SIG-M5 (cell line): Measurements from ENCODE around the gene UBR4.

Experiments used
- DNase-seq: peaks from one replicate; lab custom pipeline; 2025; lab: John Stamatoyannopoulos, UW

UBR4 gene

DNA sequence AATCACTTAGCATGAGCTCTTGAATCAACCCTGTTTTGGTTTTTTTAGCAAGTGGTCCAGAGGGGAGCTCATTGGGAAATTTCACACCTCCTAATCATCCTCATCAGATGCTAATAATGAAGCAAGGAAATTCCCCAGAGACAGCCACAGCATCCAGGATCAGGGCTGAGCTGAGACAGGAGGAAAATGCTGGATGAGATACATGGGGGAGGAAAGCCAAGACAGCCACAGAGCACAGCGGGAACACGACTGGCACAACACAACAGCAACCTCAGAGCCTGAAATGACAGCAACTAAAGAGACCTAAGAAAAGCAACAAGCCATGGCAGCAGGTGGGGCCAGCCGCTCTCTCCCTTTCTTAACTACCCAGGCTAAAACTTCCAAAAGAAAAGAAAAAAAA, 70.4 kb downstream of the UBR4 start:
- no peak for DNase-seq

DNA sequence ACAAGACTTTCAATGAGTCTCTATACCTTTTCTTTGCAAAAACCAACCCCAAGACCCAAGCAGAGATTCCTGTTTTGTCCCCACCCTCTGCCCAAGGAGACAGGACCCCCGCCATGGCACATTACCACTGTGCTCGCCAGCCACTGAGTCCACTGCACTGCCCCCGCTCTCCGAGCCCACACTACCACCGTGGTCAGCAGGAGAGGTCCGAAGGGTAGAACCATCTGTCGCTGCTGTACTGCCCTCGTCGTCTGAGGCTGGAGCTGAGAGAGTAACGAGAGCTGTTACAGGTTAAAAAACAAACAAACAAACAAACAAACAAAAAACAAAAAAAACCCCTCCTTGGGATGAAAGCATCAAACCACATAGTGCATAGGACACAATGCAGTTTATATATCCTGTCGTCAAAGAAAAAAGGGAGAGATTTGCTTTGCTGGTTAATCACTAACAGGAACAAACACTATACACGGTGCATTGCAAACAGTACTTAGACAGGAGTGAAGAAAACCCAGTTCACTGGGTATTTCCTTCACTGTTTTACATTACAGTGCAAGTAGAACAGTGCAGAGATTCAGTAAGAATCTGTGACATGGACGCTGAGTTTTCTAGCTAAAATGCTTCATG, 71.0 kb downstream of the UBR4 start:
- DNase-seq: no peak

DNA sequence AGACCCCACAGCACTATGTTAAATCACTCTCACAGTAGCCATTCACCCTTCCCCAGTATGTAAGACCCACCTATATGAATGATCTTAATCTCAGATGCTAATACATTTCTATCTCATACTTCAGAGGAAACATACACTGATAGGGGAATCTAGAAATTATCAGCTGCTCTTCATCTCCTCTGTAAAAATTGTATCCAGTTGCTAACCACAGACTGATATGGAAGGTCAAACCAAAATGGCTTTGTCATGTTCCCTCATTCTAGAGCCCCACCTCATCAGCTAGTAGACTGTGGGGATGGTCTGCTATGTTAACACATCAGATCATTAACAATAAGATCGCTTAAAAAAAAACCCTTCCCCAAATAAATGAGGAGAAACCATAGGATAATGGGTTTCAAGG, 71.7 kb downstream of the UBR4 start:
- DNase-seq: no peak

DNA sequence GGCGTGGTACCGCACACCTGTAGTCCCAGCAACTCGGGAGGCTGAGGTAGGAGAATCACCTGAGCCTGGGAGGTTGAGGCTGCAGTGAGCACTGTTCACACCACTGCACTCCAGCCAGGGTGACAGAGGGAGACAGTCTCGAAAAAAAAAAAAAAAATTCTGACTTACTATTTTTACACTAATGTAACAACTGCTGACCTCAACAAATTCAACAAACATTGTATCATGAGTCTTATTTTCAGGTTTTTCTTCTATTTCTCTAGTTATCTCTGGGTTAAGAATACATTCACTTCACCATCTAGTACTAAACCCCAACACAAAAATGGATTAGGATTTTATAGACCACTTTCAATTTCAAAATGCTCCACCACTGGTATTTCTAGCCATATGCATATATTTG, 72.9 kb downstream of the UBR4 start:
- no peak for DNase-seq

GRCh38 chr1:19133360-19133759, 76.7 kb downstream of the UBR4 start:
- DNase-seq: no peak

DNA sequence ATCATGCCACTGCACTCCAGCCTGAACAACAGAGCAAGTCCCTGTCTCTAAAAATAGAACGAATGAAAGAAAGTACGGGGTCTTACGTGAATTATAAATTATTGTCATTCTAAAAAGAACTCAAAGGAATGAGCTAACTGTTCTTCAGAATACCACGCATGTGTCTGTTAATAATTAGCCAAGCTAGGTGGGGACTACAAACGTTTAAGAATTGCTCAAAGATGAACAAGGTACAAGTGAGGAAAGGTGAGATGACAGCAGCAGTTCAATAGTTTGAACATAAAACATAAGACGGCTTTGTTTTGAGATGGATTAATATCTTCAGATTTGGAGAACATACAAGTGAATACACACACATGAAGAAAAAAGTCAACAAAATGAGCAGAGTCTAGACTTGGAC, 79.6 kb downstream of the UBR4 start:
- no peak for DNase-seq

DNA sequence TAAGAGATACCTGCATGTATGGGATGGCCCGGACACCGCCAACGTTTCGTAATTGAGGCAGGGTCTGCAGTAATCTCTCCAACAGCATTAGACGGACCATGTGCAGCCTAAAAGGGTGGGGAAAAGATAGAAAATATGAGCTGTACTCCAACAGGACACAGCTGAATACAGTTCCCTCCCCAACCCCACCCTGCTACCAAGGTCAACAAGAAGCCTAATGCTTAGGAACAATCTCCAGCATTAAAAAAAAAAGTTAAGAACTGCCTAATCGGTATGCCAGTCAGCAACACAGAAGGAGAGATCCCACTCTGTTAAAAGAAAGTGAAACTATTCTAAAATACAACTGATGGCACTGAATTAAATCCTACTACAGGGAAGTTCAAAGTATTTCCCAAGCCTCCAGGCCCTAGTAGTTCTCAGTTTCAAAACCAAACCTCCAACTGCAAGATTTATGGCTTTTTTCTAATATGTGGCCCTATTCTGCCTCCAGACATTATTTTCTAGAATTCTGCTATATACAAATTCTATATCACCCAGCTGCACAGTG, 81.0 kb downstream of the UBR4 start:
- DNase-seq: no peak

GRCh38 chr1:19124273-19124672, 85.8 kb downstream of the UBR4 start:
- DNase-seq: no peak

DNA sequence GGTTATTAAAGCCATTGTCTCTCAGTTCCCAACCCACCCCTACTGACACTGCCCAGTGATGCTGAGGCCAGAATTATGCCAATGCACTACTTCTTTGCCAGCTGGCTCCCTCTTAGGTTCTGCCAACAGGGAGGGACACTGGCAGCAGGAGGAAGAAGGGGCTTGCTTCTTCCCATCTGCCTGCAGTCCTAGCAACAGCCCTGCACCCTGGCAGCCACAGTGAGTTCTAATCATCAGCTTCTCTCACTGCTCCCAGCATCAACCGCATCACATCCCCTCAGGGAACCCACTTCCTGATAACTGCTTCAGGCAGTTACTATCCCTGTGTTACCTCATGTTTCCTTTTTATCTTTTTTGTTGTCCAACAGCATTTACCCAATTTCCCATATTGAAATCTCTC, 86.2 kb downstream of the UBR4 start:
- DNase-seq: no peak

DNA sequence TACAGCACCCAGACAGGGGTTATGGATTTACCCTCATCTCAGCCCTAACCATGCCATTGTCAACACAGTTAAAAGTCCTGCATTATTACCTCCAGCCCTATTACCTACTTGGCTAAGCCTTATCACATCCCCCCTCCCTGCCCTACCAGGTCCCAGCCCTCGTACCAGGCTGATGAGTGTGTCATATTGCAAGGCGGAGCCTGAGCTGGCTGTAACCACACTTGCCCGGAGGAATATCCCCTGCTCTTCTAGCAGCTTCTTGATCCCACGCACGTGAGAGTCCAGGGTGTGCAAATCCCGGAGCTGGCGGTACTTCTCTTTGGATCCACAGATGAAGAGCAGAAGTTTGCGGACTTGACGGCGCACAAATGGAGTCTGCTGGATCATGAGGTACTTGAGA, 87.4 kb downstream of the UBR4 start:
- DNase-seq: no peak

- DNase-seq: no peak
These were observed 88.9 kb downstream of the UBR4 start for GRCh38 chr1:19121192-19121591.

DNA sequence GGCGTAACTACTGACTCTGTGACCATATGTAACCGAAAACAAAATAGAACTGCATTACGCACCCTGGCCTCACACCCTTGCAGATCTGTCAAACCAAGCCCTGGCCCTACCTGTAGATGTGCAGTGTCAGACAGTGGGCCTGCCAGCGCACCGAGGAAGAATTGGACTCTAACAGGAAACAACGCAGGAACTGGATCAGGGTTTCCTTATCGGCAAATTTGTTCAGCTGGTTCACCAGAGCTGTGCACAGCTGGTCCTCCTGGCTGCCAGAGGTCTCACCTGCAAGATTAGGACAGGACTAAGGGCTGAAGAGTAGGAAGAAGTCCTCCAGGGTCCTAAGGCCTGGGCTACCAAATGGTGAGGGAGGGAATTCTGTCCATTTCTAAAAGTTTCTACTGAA, 90.0 kb downstream of the UBR4 start:
- no peak for DNase-seq

- DNase-seq: no peak
These were observed 94.8 kb downstream of the UBR4 start for GRCh38 chr1:19115082-19115808.

- no peak for DNase-seq
These were observed 96.4 kb downstream of the UBR4 start for GRCh38 chr1:19113697-19114092.

GRCh38 chr1:19112891-19113696, 97.0 kb downstream of the UBR4 start:
- no peak for DNase-seq

DNA sequence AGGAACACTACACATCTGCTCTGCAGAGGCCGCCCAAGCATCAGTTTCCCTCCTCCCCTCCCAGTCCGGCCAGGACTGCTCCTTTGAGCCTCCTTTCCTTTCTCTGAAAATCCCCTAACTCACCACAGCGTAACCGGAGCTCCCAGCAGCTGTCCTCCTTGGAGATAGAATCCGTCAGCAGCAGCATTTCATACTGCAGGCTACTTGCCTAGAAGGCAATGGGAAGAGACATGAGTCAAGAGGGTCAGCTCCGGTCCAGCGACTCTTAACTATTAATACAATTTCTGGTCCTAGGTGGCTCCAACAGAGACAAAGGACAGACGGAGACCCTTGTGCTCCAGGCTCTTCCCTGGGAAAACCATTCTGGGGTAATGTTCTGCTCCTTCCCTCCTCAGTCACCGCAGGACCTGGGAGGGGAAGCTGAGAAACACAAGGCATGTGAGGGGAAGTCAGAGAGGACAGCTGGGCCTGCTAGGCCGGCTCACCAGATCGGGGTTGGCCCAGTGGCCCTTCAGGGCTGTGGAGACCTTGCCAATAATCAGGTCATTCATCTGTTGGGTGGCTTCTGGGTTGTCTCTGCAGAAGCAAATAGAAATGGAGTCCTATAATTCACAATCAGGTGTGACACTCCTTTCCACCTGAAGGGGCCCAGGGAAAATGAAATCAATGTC, 99.7 kb downstream of the UBR4 start:
- no peak for DNase-seq

GRCh38 chr1:19109545-19109944, 100.5 kb downstream of the UBR4 start:
- no peak for DNase-seq

GRCh38 chr1:19101244-19101643, 108.8 kb downstream of the UBR4 start:
- DNase-seq: no peak

DNA sequence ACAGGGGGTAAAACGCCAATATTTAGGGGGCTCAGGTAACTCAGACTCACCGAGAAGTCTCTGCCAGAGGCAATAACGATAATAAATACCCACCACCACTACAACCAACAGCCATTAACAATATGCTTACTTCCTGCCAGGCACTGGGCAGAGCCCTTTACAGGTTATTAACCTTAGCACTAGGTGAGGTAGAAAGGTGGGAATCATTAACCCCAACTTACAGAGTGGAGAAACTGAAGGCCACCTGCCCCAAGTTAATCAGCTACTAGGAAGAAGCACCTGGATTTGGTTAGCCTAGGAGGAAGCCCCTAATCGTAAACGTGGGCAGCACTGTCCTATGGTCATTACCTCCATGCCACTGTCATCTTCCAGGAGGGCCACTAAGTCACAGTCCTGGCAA, 110.0 kb downstream of the UBR4 start:
- DNase-seq: no peak

DNA sequence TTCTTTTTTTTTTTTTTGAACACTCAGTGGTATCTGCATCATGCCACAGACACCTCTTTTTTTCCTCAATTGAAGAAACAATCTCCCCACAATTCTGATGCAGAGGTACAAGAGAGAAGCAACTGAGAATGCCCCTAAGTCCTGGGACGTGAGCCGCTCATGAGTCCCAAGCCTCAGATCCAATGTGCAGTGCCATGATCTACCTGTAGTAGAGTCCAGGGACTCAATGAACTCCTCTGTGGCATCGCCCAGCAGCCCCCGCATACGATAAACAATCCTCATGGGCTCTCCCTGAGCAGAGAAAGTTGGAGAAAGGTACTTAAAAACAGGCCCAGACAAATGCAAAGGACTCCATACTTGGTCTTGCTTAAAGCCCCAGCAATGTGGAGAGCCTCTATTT, 113.1 kb downstream of the UBR4 start:
- DNase-seq: no peak

DNA sequence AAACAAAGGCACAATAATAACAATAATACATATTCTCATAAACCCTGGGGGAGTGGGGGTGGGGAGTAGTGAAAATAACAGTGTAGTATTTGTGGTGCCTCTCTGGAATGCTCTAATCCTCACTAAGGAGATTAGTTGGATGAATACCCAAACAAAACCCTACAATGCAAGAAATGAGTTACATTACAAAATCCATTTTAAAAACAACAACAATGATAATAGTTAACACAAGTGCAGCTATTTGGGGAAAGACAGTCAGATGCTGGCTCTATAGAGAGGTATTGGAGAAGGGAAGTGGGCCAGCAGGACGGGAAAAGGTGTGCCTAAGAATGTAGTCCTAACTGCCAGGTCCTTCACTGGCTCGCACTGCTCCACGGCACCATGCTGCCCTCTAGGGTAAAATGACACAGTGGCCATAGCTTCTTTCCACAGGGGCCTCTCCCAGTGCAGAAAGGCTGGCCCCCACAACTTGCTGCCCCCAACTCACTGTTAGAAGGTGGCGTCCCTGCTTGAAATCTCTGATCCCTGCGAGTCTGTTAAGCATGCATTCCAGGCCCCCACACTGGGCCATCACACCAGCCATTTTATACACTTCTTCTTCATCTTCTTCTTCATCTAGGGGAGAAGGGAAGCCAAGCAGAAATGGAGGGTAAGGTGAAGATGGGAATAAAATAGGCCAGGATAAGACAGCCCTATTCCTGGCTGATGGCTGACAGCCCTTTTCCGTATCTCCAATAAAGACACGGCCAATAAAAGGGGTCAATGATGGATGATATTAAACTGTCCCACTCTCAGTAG, 113.8 kb downstream of the UBR4 start:
- no peak for DNase-seq
